Endothelial cell of umbilical vein (primary cell): ENCODE measurements around the gene RBM26.

ENCODE experiments used
- EZH2 ChIP-seq: IDR thresholded peaks from 2 replicates; pipeline ENCODE4 v1.6.1; 2012; ENCODE audit warnings: borderline replicate concordance, low read depth, mild to moderate bottlenecking, moderate library complexity, low read length, inconsistent platforms; ENCODE audit not compliant: severe bottlenecking
- GATA2 ChIP-seq: IDR thresholded peaks from 2 replicates; pipeline ENCODE4 v1.7.0; 2011; ENCODE audit warnings: low read depth, mild to moderate bottlenecking, moderate library complexity, mixed read lengths, low read length; ENCODE audit not compliant: insufficient read length, insufficient read depth
- JUN ChIP-seq: IDR thresholded peaks from 2 replicates; pipeline ENCODE4 v1.6.1; 2011; ENCODE audit warnings: borderline replicate concordance, low read depth; ENCODE audit not compliant: insufficient read length, insufficient read depth
- MYC ChIP-seq: IDR thresholded peaks from one replicate; pipeline ENCODE4 v1.6.1; 2011; ENCODE audit warnings: mild to moderate bottlenecking, low read depth, low read length
- POLR2A ChIP-seq: IDR thresholded peaks from 2 replicates; pipeline ENCODE4 v1.6.1; 2012; ENCODE audit warnings: low read depth, mild to moderate bottlenecking, control low read depth, low read length
- POLR2AphosphoS5 ChIP-seq: IDR thresholded peaks from 2 replicates; pipeline ENCODE4 v1.6.1; 2012; ENCODE audit warnings: low read depth, mild to moderate bottlenecking, control low read depth, low read length, moderate library complexity; ENCODE audit not compliant: insufficient read depth
- TF ChIP-seq, protein P1 (sequence below), 2 donors: IDR thresholded peaks; 1 replicate in 1 of 2; 2 replicates in 1 of 2; pipeline ENCODE4 v1.5.1; 2011; ENCODE audit warnings: low read length in 2 of 2, mild to moderate bottlenecking in 2 of 2, moderate library complexity in 2 of 2, control low read depth in 1 of 2, inconsistent platforms in 1 of 2, low read depth in 1 of 2; ENCODE audit not compliant: insufficient read depth in 1 of 2; ENCODE audit errors: extremely low read depth in 1 of 2
- TF ChIP-seq, protein P2 (sequence below): IDR thresholded peaks from 2 replicates; pipeline ENCODE4 v1.6.1; 2011; ENCODE audit not compliant: insufficient read depth, insufficient read length

DNA sequence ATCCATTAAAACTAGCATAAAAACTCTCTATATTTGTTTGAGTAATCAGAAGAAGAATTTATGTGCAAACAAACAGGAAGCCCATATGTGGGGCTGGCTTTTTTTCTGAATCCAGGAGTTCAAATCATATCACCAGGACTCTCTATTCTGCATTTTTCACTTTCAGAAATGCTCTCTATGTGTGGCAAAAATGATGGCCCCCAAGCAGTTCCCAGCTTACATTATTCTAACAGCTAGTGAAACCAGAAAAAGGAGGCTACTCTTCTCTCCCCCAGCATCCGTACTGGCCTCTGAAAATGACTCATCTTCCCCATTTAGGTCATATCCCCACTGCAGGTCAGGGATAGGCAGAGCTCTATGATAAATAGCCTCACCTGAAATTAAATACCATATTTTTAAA, 20.4 kb downstream of the RBM26 start:
- TF ChIP-seq POLR2A (no peak), JUN (peak; percentile 44), POLR2AphosphoS5 (no peak), GATA2 (no peak), EZH2 (no peak), MYC (no peak)
- TF ChIP-seq, protein P1, sequence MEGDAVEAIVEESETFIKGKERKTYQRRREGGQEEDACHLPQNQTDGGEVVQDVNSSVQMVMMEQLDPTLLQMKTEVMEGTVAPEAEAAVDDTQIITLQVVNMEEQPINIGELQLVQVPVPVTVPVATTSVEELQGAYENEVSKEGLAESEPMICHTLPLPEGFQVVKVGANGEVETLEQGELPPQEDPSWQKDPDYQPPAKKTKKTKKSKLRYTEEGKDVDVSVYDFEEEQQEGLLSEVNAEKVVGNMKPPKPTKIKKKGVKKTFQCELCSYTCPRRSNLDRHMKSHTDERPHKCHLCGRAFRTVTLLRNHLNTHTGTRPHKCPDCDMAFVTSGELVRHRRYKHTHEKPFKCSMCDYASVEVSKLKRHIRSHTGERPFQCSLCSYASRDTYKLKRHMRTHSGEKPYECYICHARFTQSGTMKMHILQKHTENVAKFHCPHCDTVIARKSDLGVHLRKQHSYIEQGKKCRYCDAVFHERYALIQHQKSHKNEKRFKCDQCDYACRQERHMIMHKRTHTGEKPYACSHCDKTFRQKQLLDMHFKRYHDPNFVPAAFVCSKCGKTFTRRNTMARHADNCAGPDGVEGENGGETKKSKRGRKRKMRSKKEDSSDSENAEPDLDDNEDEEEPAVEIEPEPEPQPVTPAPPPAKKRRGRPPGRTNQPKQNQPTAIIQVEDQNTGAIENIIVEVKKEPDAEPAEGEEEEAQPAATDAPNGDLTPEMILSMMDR (IDR thresholded peaks at IDR 0.05; ENCODE audit: extremely low read depth in 1 of 2, insufficient read depth in 1 of 2, low read depth in 1 of 2, low read length in 2 of 2), result no peak
- TF ChIP-seq, protein P2, sequence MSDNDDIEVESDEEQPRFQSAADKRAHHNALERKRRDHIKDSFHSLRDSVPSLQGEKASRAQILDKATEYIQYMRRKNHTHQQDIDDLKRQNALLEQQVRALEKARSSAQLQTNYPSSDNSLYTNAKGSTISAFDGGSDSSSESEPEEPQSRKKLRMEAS, result no peak
